Pons (tissue), 1 donor: ENCODE data around the gene PLOD2.
"Not testable (repeated sequence)": the region's sequence is repeated elsewhere in the genome, so short reads cannot be mapped to it uniquely, and the experiment has no call there.

Experiments used
- DNase-seq: peaks from one replicate; pipeline ENCODE4 v3.0.0-alpha.2; 2016; ENCODE audit warnings: low spot score

The PLOD2 gene

GRCh38 chr3:146138902-146139301 is 22.1 kb downstream of the PLOD2 start:
- DNase-seq, result no peak

- no peak for DNase-seq
Measured at GRCh38 chr3:146136647-146137046, 24.3 kb downstream of the PLOD2 start.

- no peak for DNase-seq
Measured at GRCh38 chr3:146134348-146135117, 26.5 kb downstream of the PLOD2 start.

- DNase-seq, result no peak
Measured at GRCh38 chr3:146133441-146133840, 27.5 kb downstream of the PLOD2 start.

GRCh38 chr3:146131616-146132410 is 29.2 kb downstream of the PLOD2 start:
- no peak for DNase-seq

GRCh38 chr3:146130881-146131371 is 30.1 kb downstream of the PLOD2 start:
- no peak for DNase-seq

- DNase-seq, result no peak
Measured at GRCh38 chr3:146129750-146130149, 31.2 kb downstream of the PLOD2 start.

GRCh38 chr3:146128939-146129338 is 32.0 kb downstream of the PLOD2 start:
- DNase-seq, result no peak

GRCh38 chr3:146128179-146128578 is 32.8 kb downstream of the PLOD2 start:
- DNase-seq, result no peak

GRCh38 chr3:146125951-146126350 is 35.0 kb downstream of the PLOD2 start:
- no peak for DNase-seq

- DNase-seq, result no peak
Measured at GRCh38 chr3:146124126-146124801, 36.7 kb downstream of the PLOD2 start.

- DNase-seq, result no peak
Measured at GRCh38 chr3:146117406-146118285, 43.3 kb downstream of the PLOD2 start.

- DNase-seq, result no peak
Measured at GRCh38 chr3:146115619-146116018, 45.4 kb downstream of the PLOD2 start.

- not testable (repeated sequence) for DNase-seq
Measured at GRCh38 chr3:146113804-146114203, 47.2 kb downstream of the PLOD2 start.

GRCh38 chr3:146111337-146111736 is 49.6 kb downstream of the PLOD2 start:
- no peak for DNase-seq

- no peak for DNase-seq
Measured at GRCh38 chr3:146110161-146110560, 50.8 kb downstream of the PLOD2 start.

- DNase-seq, result no peak
Measured at GRCh38 chr3:146106986-146107385, 54.0 kb downstream of the PLOD2 start.

GRCh38 chr3:146104068-146104467 is 56.9 kb downstream of the PLOD2 start:
- DNase-seq, result no peak

- DNase-seq, result no peak
Measured at GRCh38 chr3:146102885-146103284, 58.1 kb downstream of the PLOD2 start.

GRCh38 chr3:146101538-146101937 is 59.4 kb downstream of the PLOD2 start:
- DNase-seq, result no peak

- no peak for DNase-seq
Measured at GRCh38 chr3:146100825-146101444, 60.0 kb downstream of the PLOD2 start.
